HFF-Myc (cell line): ENCODE results near the gene AKAP6.

Experiments
- DNase-seq: peaks from one replicate; pipeline ENCODE4 v3.0.0-alpha.2; 2011; ENCODE audit warnings: low read depth; ENCODE audit errors: extremely low read depth
- H3K4me3 ChIP-seq: replicated peaks from 2 replicates; pipeline ENCODE4 v1.5.1; 2011; ENCODE audit warnings: low read depth, mild to moderate bottlenecking, control low read depth, low read length
- TF ChIP-seq, protein P1 (sequence below): IDR thresholded peaks from 2 replicates; pipeline ENCODE4 v1.5.1; 2012; ENCODE audit warnings: mild to moderate bottlenecking, low read depth, low read length, control low read depth; ENCODE audit errors: missing control alignments

The AKAP6 gene

DNA sequence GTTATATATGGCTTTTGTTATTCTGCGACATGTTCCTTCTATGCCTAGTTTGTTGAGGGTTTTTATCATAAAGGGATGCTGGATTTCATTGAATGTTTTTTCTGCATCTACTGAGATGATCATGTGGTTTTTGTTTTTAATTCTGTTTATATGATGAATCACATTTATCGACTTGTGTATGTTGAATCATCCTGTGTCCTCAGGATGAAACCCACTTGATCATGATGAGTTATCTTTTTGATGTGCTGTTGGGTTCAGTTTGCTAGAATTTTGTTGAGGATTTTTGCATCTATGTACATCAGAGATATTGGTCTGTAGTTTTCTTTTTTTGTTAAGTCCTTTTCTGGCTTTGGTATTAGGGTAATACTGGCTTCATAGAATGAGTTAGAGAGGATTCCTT is 291.2 kb downstream of the AKAP6 start:
- TF ChIP-seq, protein P1, sequence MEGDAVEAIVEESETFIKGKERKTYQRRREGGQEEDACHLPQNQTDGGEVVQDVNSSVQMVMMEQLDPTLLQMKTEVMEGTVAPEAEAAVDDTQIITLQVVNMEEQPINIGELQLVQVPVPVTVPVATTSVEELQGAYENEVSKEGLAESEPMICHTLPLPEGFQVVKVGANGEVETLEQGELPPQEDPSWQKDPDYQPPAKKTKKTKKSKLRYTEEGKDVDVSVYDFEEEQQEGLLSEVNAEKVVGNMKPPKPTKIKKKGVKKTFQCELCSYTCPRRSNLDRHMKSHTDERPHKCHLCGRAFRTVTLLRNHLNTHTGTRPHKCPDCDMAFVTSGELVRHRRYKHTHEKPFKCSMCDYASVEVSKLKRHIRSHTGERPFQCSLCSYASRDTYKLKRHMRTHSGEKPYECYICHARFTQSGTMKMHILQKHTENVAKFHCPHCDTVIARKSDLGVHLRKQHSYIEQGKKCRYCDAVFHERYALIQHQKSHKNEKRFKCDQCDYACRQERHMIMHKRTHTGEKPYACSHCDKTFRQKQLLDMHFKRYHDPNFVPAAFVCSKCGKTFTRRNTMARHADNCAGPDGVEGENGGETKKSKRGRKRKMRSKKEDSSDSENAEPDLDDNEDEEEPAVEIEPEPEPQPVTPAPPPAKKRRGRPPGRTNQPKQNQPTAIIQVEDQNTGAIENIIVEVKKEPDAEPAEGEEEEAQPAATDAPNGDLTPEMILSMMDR = no peak
- H3K4me3 ChIP-seq = no peak overlapping the region
- DNase-seq = no peak

DNA sequence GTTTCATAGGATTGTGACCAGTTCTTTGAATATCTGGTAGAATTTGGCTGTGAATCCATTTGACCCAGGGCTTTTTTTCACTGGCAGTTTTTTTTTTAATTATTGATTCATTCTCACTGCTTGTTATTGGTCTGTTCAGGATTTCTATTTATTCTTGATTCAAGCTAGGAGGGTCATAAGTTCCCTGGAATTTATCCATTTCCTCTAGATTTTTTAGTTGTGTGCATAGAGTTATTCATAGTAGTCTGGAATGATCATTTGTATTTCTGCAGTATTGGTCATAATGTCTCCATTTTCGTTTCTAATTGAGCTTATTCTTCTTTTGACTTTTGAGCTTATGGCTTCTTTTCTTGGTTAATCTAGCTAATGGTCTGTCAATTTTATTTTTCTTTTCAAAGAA is 291.6 kb downstream of the AKAP6 start:
- TF ChIP-seq, protein P1 = no peak
- no peak for DNase-seq
- H3K4me3 ChIP-seq = no peak overlapping the region

DNA sequence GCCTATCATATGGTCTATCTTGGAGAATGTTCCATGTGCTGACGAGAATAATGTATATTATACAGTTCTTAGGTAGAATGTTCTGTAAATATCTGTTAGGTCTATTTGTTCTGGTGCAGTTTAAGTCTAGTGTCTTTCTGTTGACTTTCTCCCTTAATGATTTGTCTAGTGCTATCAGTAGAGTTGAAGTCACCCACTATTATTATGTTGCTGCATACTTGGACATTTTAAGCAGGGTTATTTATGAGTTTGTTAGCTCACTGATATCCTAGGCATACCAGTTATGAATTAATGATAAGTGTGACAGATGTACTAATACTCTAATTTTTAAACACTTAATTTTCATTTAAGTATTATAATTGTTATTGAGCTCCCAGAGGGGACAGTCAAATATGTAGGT is 292.5 kb downstream of the AKAP6 start:
- DNase-seq = no peak
- TF ChIP-seq, protein P1 = no peak
- no peak overlapping the region for H3K4me3 ChIP-seq

DNA sequence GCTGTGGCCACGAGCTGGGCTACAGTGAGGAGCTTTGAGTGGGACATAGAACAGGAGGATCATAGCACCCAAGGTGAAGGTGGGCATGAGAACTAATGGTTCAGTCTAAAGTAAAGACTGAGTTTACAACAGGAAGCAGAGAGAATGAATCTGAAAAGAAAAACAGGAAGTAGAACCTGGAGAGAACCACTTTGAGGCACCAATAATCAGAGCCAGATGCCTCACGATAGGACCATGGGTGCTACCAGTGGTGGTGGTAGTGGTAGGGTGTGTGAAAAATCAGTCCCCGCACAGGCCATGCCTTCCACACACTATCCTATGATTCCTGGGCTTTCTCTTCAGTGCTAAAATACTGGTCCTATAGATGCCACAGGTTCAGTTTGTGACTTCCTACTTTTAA is 293.6 kb downstream of the AKAP6 start:
- H3K4me3 ChIP-seq = no peak overlapping the region
- TF ChIP-seq, protein P1 = no peak
- no peak for DNase-seq

DNA sequence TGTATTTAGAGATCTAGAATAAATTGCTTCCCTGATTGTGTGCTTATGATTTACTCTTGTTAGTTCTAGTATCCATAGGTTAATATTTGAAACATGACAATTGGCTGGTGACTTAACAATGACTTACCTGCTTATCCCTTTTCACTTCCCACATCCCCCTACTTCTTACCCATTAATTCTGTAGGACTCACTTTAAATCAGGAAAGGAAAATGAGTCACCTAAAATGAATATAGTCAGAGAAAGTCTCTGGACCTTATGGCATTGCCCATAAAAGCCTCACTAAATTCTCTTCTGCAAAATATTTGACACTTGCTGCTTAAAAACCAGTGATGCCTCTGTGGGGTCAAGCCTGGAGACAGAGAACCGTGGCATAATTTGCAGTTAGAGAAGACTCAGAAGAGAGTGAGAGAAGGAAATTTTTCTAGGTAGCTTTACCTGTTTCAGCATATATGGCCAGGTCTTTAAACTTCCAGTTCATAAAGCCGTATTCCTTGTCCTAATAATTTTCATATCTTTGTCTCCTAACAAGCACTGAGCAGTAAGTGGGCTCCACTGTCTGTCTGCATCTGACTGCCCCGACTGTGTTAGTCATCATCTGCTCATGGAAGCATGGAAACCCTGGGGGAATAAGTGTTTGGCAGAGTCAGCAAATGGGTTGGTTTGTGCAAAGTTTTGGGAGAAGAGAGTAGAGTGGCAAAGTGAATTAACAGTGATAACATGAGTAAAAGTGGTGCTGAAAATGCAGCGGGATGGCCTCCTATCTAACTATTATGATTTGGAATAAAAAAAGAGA is 294.4 kb downstream of the AKAP6 start:
- TF ChIP-seq, protein P1 = no peak
- no peak for DNase-seq
- no peak overlapping the region for H3K4me3 ChIP-seq

DNA sequence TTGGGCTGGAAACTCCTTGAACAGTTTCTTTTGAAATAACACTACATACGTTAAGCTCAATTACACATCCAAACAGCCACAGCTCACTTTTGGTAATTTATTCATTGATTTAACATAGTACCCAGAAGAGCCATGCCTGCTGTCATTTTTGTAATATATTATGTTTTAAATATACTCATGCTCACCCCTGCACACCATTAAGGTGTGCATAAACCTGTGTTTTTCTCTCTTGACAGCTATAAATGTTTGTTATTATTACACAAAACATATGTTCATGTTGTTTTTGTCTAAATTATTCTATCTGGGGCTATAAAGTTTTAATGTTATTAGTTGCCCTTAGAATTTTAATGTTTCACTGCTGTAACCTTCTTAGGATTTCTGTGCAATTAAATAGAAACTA is 296.1 kb downstream of the AKAP6 start:
- no peak overlapping the region for H3K4me3 ChIP-seq
- no peak for DNase-seq
- TF ChIP-seq, protein P1 = no peak
